SU-DHL-6 (cell line): ENCODE data around the gene CENPS.

ENCODE experiments used
- H2AFZ ChIP-seq: fragments of 200-600 bp; sonication (generic); 2 replicates; pipeline ENCODE4 v1.6.1; 2014; ENCODE audit warnings: low read depth, mild to moderate bottlenecking, moderate library complexity, mixed read lengths, antibody characterized with exemption, low read length; ENCODE audit not compliant: severe bottlenecking
- H3F3A ChIP-seq: fragments of 200-600 bp; shearing (Covaris generic); 2 replicates; pipeline ENCODE4 v1.6.0; 2016; ENCODE audit warnings: antibody characterized with exemption, mild to moderate bottlenecking; ENCODE audit not compliant: insufficient read depth
- H3K27ac ChIP-seq: fragments of 200-600 bp; sonication (generic); 2 replicates; pipeline ENCODE4 v1.5.1; 2016; ENCODE audit warnings: low read depth, mild to moderate bottlenecking, low read length, moderate library complexity, mixed read lengths
- H3K27me3 ChIP-seq: fragments of 200-600 bp; sonication (generic), shearing (Covaris generic); 2 replicates; pipeline ENCODE4 v1.6.0; 2014; ENCODE audit warnings: mild to moderate bottlenecking, low read length
- H3K36me3 ChIP-seq: fragments of 200-600 bp; sonication (generic); 2 replicates; pipeline ENCODE4 v1.6.1; 2014; ENCODE audit warnings: mild to moderate bottlenecking, low read length, mixed read lengths
- H3K4me2 ChIP-seq: fragments of 300-600, 200-600 bp; shearing (Covaris generic), sonication (generic); 2 replicates; pipeline ENCODE4 v1.6.0; 2014; ENCODE audit warnings: low read length, low read depth, mild to moderate bottlenecking; ENCODE audit not compliant: poor library complexity, severe bottlenecking
- H3K4me3 ChIP-seq: fragments of 200-600 bp; sonication (generic); 2 replicates; pipeline ENCODE4 v1.5.1; 2014; ENCODE audit warnings: antibody characterized with exemption, low read length, mild to moderate bottlenecking, mixed read lengths; ENCODE audit not compliant: insufficient read depth, poor library complexity, severe bottlenecking
- H3K79me2 ChIP-seq: fragments of 200-600 bp; sonication (generic); 2 replicates; pipeline ENCODE4 v1.6.1; 2014; ENCODE audit warnings: mild to moderate bottlenecking, low read length, moderate library complexity; ENCODE audit not compliant: insufficient read depth
- H3K9ac ChIP-seq: fragments of 200-600 bp; sonication (generic); 2 replicates; pipeline ENCODE4 v1.7.0; 2014; ENCODE audit warnings: mild to moderate bottlenecking, low read length
- H3K9me2 ChIP-seq: fragments of 200-600 bp; sonication (generic); replicated peaks from 2 replicates; pipeline ENCODE4 v1.6.1; 2014; ENCODE audit warnings: low read length; ENCODE audit not compliant: insufficient read depth
- H3K9me3 ChIP-seq: fragments of 200-600 bp; sonication (generic); 2 replicates; pipeline ENCODE4 v1.6.1; 2014; ENCODE audit warnings: low read length, mixed read lengths; ENCODE audit not compliant: insufficient read depth
- H4K20me1 ChIP-seq: fragments of 200-600 bp; sonication (generic); 2 replicates; pipeline ENCODE4 v1.6.1; 2014; ENCODE audit warnings: low read depth, mild to moderate bottlenecking, antibody characterized with exemption, low read length, moderate library complexity, mixed read lengths
- CTCF ChIP-seq: fragments of 200-600 bp; sonication (generic); IDR thresholded peaks from one replicate; pipeline ENCODE4 v1.5.1; 2017; ENCODE audit warnings: antibody characterized with exemption, mild to moderate bottlenecking, low read length, moderate library complexity; ENCODE audit not compliant: insufficient read depth, poor library complexity, severe bottlenecking
- EZH2phosphoT487 ChIP-seq: fragments of 200-600 bp; sonication (generic), shearing (Covaris generic); conservative IDR thresholded peaks from 2 replicates; pipeline ENCODE4 v1.6.1; 2018; ENCODE audit warnings: mild to moderate bottlenecking, antibody characterized with exemption, low read length, moderate library complexity, mixed read lengths

The CENPS gene

DNA sequence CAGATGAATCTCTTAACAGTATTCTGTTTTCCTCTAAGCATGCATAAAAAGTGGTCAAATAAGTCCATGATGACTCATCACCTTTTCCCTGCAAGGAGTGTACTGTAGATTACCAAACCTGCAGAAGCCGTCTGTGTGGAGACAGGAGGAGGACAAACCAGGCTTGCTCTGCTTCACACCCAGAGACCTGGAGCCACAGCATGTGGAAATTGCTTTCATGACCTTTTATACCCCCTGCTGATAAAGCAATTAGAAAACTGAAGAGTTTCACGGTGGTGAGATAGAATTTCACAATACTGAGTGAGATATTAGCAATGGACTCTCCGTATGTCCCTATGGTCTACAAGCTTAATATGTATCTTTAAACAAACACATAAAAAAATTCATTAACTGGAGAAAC, 29.0 kb downstream of the CENPS start:
- Histone ChIP-seq H3K27ac (no peak overlapping the region), H3K9me2 (no peaks in the 10 kb centered on the region), H3K4me2 (no peak overlapping the region), H3K27me3 (no peaks in the 10 kb centered on the region), H2AFZ (no peak overlapping the region), H3K9ac (no peak overlapping the region), H3F3A (no peaks in the 10 kb centered on the region), H3K79me2 (no peaks in the 10 kb centered on the region), H4K20me1 (no peaks in the 10 kb centered on the region), H3K36me3 (no peaks in the 10 kb centered on the region), H3K9me3 (no peaks in the 10 kb centered on the region), H3K4me3 (no peak overlapping the region)
- no peak for TF ChIP-seq EZH2phosphoT487
- no peak for TF ChIP-seq CTCF

DNA sequence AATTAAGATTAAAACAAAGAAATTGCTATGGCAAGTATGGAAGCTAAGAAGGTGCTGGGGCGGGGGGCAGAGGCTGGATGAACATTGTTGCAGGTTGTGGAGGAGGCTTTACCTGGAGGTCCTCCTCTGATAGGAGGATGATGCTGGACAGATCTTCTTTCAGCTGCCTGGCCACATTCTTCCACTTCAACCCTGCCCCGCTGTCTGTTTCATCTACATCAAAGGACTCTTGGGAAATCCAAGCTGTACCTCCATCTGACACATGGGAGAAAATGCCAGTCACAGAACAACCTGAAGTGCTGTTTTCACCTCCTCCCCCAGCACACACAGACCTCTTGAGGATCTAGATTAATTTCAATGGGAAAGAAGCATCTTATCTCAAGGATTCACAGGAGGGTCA, 36.8 kb downstream of the CENPS start:
- Histone ChIP-seq H2AFZ (no peak overlapping the region), H3K27ac (no peak overlapping the region), H3K9me2 (no peaks in the 10 kb centered on the region), H4K20me1 (no peaks in the 10 kb centered on the region), H3K4me2 (no peak overlapping the region), H3K4me3 (no peak overlapping the region), H3F3A (no peaks in the 10 kb centered on the region), H3K36me3 (peaks cover 4% of the 10 kb centered on the region; the same call in 1 of the 2 replicates), H3K79me2 (peaks cover 16% of the 10 kb centered on the region), H3K27me3 (no peaks in the 10 kb centered on the region), H3K9me3 (no peaks in the 10 kb centered on the region), H3K9ac (no peak overlapping the region)
- TF ChIP-seq EZH2phosphoT487: no peak
- TF ChIP-seq CTCF: no peak

DNA sequence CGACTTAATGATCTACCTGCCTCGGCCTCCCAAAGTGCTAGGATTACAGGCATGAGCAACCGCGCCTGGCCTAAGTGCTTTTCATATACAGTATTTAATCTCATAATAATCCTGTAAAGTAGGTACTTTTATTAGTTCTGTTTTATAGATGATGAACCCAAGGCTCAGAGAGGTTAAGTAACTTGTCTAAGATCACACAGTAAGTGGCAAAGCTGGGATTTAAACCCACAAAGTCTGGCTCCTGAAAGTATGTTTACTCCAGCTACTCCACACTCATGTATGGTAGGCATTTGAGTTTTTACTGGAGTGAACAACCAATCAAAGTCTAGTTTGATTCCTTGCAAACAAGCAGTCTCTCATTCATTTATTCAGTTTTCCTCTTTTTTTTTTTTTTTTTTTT, 39.8 kb downstream of the CENPS start:
- H3K4me2 ChIP-seq: no peak overlapping the region
- peaks cover 18% of the 10 kb centered on the region for H3F3A ChIP-seq
- H3K9ac ChIP-seq: no peak overlapping the region
- H3K27me3 ChIP-seq: no peaks in the 10 kb centered on the region
- H4K20me1 ChIP-seq: no peaks in the 10 kb centered on the region
- no peaks in the 10 kb centered on the region for H3K9me2 ChIP-seq
- H3K9me3 ChIP-seq: no peaks in the 10 kb centered on the region
- no peak overlapping the region for H2AFZ ChIP-seq
- peaks cover 4% of the 10 kb centered on the region; the same call in 1 of the 2 replicates for H3K36me3 ChIP-seq
- TF ChIP-seq CTCF: no peak
- TF ChIP-seq EZH2phosphoT487: no peak
- H3K27ac ChIP-seq: no peak overlapping the region
- no peak overlapping the region for H3K4me3 ChIP-seq
- peaks cover 22% of the 10 kb centered on the region for H3K79me2 ChIP-seq
